Panc1 (cell line): ENCODE results near the gene MICALL1. TPM values are rescaled to one million over a fixed set of nuclear protein-coding genes. Genes with fewer than 3 reads are reported as not detected.
A peak's percentile ranks its signal among the peaks of the same experiment; 100 is the strongest.
"Not testable (repeated sequence)": the region's sequence is repeated elsewhere in the genome, so short reads cannot be mapped to it uniquely, and the experiment has no call there.

ENCODE experiments used
- ATAC-seq: fragments of 200-7000 bp; cut with Tn5 transposase; 2 replicates; pipeline ENCODE4 v1.9.1; 2020; ENCODE audit warnings: mild to moderate bottlenecking, moderate library complexity
- BruUV-seq: library from RNA; stranded (reverse); fragments of 400-500 nt; replicated peaks from 2 replicates; lab custom pipeline; 2021; lab: Mats Ljungman, UMichigan
- CTCF ChIA-PET: fragments of 300-600 bp; sonication (Branson Sonifier 250); formaldehyde crosslinking; loops from one replicate; lab custom pipeline; 2022; ENCODE audit warnings: antibody characterized with exemption; lab: Charles Lee
- POLR2A ChIA-PET: fragments of 300-600 bp; sonication (Branson Sonifier 250); formaldehyde crosslinking; loops from one replicate; lab custom pipeline; 2022; ENCODE audit warnings: antibody characterized with exemption; lab: Charles Lee
- DNase-seq: peaks from one replicate; pipeline ENCODE4 v3.0.0-alpha.2; 2010; ENCODE audit warnings: low read depth, low spot score
- H3K27ac ChIP-seq: 2 replicates; pipeline ENCODE4 v1.5.1; 2011; ENCODE audit warnings: mild to moderate bottlenecking, low read length, inconsistent platforms
- H3K27me3 ChIP-seq: fragments of 200-500 bp; sonication (Bioruptor generic); 2 replicates; pipeline ENCODE4 v1.6.0; 2014; ENCODE audit warnings: low read length, inconsistent platforms; ENCODE audit not compliant: control insufficient read depth, insufficient read depth
- H3K36me3 ChIP-seq: fragments of 200-500 bp; sonication (Bioruptor generic); 2 replicates; pipeline ENCODE4 v1.5.1; 2014; ENCODE audit warnings: inconsistent platforms, mild to moderate bottlenecking, low read length, moderate library complexity; ENCODE audit not compliant: control insufficient read depth, insufficient read depth
- H3K4me1 ChIP-seq: 2 replicates; pipeline ENCODE4 v1.5.1; 2011; ENCODE audit warnings: inconsistent platforms, mild to moderate bottlenecking, low read length, moderate library complexity; ENCODE audit not compliant: control insufficient read depth, insufficient read depth
- H3K4me3 ChIP-seq, 2 experiments: 2 replicates each; pipeline ENCODE4 v1.5.1; 2011 to 2012; ENCODE audit warnings: low read depth in 2 of 2, low read length in 2 of 2, mild to moderate bottlenecking in 2 of 2, inconsistent platforms in 1 of 2, moderate library complexity in 1 of 2
- H3K9me3 ChIP-seq: fragments of 200-500 bp; sonication (Bioruptor generic); 2 replicates; pipeline ENCODE4 v1.5.1; 2014; ENCODE audit warnings: low read depth, mild to moderate bottlenecking, inconsistent platforms, low read length, moderate library complexity; ENCODE audit not compliant: control insufficient read depth, insufficient read depth
- CTCF ChIP-seq: fragments of 450-650 bp; IDR thresholded peaks from 2 replicates; pipeline ENCODE4 v1.5.1; 2017; ENCODE audit warnings: mild to moderate bottlenecking
- POLR2AphosphoS5 ChIP-seq: IDR thresholded peaks from 2 replicates; pipeline ENCODE4 v1.6.1; 2012; ENCODE audit warnings: mild to moderate bottlenecking, low read depth, low read length, moderate library complexity
- REST ChIP-seq, 2 experiments: IDR thresholded peaks; 2 replicates each; pipeline ENCODE4 v1.6.1; 2011 to 2012; ENCODE audit warnings: low read depth in 2 of 2, control low read depth in 1 of 2, low read length in 1 of 2, mild to moderate bottlenecking in 1 of 2, moderate library complexity in 1 of 2; ENCODE audit not compliant: insufficient read depth in 1 of 2
- SIN3A ChIP-seq: IDR thresholded peaks from 2 replicates; pipeline ENCODE4 v1.6.1; 2012; ENCODE audit warnings: low read depth, mild to moderate bottlenecking, low read length, moderate library complexity, borderline replicate concordance; ENCODE audit not compliant: insufficient read depth
- TCF7L2 ChIP-seq: IDR thresholded peaks from 2 replicates; pipeline ENCODE4 v1.6.1; 2011; ENCODE audit warnings: mild to moderate bottlenecking, low read depth, low read length, inconsistent platforms
- in situ Hi-C: cut with HindIII; loops from 2 replicates; pipeline ENCODE4 v1.10.0; 2016; ENCODE audit warnings: low sequenced_read_pairs, low pct_unique_long_range_greater_than_20kb
- intact Hi-C: fragments of 100-400 bp; cut with micrococcal nuclease; formaldehyde crosslinking; loops from one replicate; pipeline ENCODE4 v1.10.0; 2022; ENCODE audit not compliant: unreplicated experiment
- total RNA-seq: library from RNA; stranded (reverse); gene quantifications from one replicate; pipeline ENCODE4 v1.2.1, GENCODE V29; 2021; ENCODE audit not compliant: unreplicated experiment

Gene MICALL1
- total RNA-seq, 1 experiment from 2014 or later, result 34.5 TPM

- ChIA-PET CTCF (interaction anchor here (0.6 kb wide), 2 partner anchors 35 to 132 kb away, joined by 3 to 5 read pairs; no protein-coding TSS in a partner anchor), POLR2A (no interaction called here)
- TSS peak; percentile 86 for BruUV-seq
- Histone ChIP-seq H3K36me3 (no peaks in the 10 kb centered on the region; the same call in none of the 2 replicates), H3K4me1 (peaks cover 6% of the 10 kb centered on the region; the same call in 1 of the 2 replicates), H3K27ac (peak within 1 kb of the TSS; percentile 83), H3K9me3 (no peaks in the 10 kb centered on the region), H3K4me3 (peak within 1 kb of the TSS; percentile 83 to 93), H3K27me3 (no peaks in the 10 kb centered on the region)
- intact Hi-C loops, result no loop called here
- TF ChIP-seq REST (IDR thresholded peaks at IDR 0.05; ENCODE audit: insufficient read depth in 1 of 2, low read depth in 2 of 2, low read length in 1 of 2), result no peak
- TF ChIP-seq TCF7L2, result no peak
- no peak for TF ChIP-seq CTCF
- TF ChIP-seq POLR2AphosphoS5, result peak; percentile 85
- TF ChIP-seq SIN3A, result peak; percentile 82
- peak; percentile 68 for DNase-seq
- peak; percentile 96 for ATAC-seq
- in situ Hi-C loops, result no loop called here
These were observed 47.5 kb downstream of the MICALL1 start, which contains the start of the genes C22orf23 and POLR2F for GRCh38 chr22:37953437-37954179. TSS of gene C22orf23 (minus strand) at chr22:37953601. CDS start at chr22:37953149, 452 bp downstream. TSS of gene POLR2F (plus strand) at chr22:37953699. CDS start at chr22:37953788, 89 bp downstream.

GRCh38 chr22:37954686-37955085, 48.6 kb downstream of the MICALL1 start:
- ChIA-PET POLR2A (interaction anchor here (0.6 to 0.7 kb wide), 2 partner anchors 16 to 148 kb away, joined by 3 to 8 read pairs; no protein-coding TSS in a partner anchor), CTCF (interaction anchor here (0.7 kb wide), 2 partner anchors 144 to 169 kb away, joined by 4 to 7 read pairs; no protein-coding TSS in a partner anchor)
- peak overlapping the region; percentile 18; the same call in 1 of the 2 replicates for H3K27ac ChIP-seq
- no peaks in the 10 kb centered on the region for H3K27me3 ChIP-seq
- no peaks in the 10 kb centered on the region for H3K9me3 ChIP-seq
- no peak for DNase-seq
- in situ Hi-C loops (no loop called here), intact Hi-C loops (no loop called here)
- H3K4me1 ChIP-seq, result peaks cover 6% of the 10 kb centered on the region; the same call in 1 of the 2 replicates
- TF ChIP-seq POLR2AphosphoS5, result no peak
- TF ChIP-seq CTCF, result no peak
- TF ChIP-seq TCF7L2, result no peak
- TF ChIP-seq REST (IDR thresholded peaks at IDR 0.05; ENCODE audit: insufficient read depth in 1 of 2, low read depth in 2 of 2, low read length in 1 of 2), result no peak
- no peak for TF ChIP-seq SIN3A
- no peaks in the 10 kb centered on the region; the same call in none of the 2 replicates for H3K36me3 ChIP-seq
- ATAC-seq, result no peak
- no TSS peak for BruUV-seq
- peak overlapping the region; percentile 83 to 93 for H3K4me3 ChIP-seq

- H3K9me3 ChIP-seq, H3K27me3 ChIP-seq, H3K4me3 ChIP-seq, in situ Hi-C loops, BruUV-seq, CTCF ChIA-PET, POLR2A ChIA-PET, H3K36me3 ChIP-seq, H3K27ac ChIP-seq, ATAC-seq, DNase-seq, intact Hi-C loops, H3K4me1 ChIP-seq: not testable (repeated sequence)
These were observed 49.8 kb downstream of the MICALL1 start for GRCh38 chr22:37955825-37956397.
